GM18861 (cell line): Measurements from ENCODE around the gene ZZZ3.
"Not testable (repeated sequence)": the region's sequence is repeated elsewhere in the genome, so short reads cannot be mapped to it uniquely, and the experiment has no call there.

Source experiments
- ATAC-seq: cut with Tn5 transposase; IDR thresholded peaks from one replicate; pipeline ENCODE4 v1.9.1; 2021; ENCODE audit not compliant: unreplicated experiment

ZZZ3 gene

GRCh38 chr1:77671836-77672235 lies 10.6 kb downstream of the ZZZ3 start:
- no peak for ATAC-seq

DNA sequence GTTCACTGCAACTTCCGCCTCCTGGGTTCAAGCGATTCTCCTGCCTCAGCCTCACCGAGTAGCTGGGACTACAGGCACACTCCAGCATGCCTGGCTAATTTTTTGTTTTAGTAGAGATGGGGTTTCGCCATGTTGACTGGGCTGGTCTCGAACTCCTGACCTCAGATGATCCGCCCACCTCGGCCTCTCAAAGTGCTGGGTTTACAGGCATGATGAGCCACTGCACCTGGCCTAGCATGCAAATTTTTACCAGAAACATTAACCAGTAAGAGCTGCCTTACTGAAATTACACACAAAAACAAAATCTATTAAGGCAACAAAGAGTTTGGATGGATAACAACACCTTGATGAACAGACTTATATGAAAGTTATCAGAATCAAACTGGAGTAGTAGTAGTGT lies 12.1 kb downstream of the ZZZ3 start:
- ATAC-seq: no peak

DNA sequence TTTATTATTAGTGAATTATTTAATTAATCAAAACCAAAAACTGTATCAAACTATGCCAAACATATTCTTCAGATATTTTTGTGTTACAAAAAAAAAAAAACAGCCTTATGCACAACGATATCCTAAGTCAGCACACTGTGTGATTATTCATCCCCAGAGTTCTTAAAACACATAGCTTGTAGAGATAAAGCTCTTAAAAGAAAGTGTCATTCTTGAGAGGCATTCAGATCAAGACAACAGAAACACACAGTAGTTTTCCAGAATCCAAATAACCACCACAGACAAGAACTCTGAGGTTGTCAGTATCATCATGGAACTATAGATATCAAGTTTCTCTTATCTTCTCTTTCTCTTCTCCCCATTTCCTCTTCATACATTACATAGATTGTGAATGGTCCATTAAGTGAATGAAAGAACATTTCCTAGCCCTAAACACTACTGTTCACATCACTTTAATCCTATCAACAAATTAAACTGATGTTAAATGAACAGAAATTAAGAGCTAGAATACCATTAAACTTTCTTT lies 13.5 kb downstream of the ZZZ3 start:
- no peak for ATAC-seq

GRCh38 chr1:77664939-77665516 lies 17.4 kb downstream of the ZZZ3 start:
- ATAC-seq: no peak

DNA sequence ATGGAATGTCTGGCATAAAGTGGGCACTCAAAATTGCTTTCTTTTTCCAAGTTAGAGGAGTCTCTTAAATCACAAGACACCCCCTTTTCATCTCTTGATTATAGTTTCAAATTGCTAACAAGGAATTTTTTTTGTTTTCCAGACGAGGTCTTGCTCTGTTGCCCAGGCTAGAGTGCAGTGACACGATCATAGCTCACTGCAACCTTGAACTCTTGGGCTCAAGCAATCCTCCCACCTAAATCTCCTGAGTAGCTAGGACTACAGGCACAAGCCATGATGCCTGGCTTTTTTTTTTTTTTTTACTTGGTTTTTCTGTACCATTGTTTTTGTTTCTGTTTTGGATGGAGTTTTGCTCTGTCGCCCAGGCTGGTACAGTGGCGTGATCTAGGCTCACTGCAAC lies 20.8 kb downstream of the ZZZ3 start:
- no peak for ATAC-seq

GRCh38 chr1:77659879-77660593 lies 22.4 kb downstream of the ZZZ3 start:
- ATAC-seq: peak; percentile 52

GRCh38 chr1:77658271-77658670 lies 24.2 kb downstream of the ZZZ3 start:
- no peak for ATAC-seq

DNA sequence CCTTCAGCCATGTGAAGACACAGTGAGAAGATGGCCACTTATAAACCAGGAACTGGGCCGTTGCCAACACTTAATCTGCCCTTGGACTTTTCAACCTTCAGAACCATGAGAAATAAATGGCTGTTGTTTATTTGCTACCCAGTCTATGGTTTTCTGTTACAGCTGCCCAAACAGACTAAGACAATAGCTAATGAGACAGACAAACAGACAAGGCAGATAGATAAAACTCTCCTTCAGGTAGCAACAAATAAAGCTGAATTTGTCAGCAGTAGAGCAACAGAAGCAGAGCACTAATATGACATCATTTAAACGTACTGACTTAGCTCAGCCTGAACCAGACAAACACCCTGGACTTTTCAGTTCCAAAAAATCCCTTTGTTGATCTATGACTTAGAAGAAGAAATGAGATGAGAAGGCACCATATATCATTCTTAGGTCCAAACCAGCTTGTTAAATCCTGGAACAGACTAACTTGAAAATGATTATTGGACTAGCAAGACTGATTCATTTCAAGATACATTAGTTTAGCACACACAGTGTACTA lies 27.0 kb downstream of the ZZZ3 start:
- ATAC-seq: no peak

GRCh38 chr1:77652970-77653516 lies 29.4 kb downstream of the ZZZ3 start:
- no peak for ATAC-seq

DNA sequence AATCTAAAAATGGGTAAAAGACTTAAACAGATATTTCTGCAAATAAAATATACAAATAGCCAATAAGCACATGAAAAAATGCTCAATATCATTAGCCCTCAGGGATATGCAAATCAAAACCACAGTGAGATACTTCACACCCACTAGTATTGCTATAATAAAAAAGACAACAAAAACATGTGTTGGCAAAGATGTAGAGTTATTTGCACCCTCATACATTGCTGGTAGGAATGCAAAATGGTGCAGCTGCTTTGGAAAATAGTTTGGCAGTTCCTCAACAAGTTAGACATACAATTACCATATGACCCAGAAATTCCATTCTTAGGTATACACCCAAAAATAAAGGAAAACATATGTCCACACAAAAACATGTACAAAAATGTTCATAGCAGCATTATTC lies 30.2 kb downstream of the ZZZ3 start:
- no peak for ATAC-seq

GRCh38 chr1:77649127-77649526 lies 33.3 kb downstream of the ZZZ3 start:
- ATAC-seq: no peak

- ATAC-seq: not testable (repeated sequence)
Measured at GRCh38 chr1:77646224-77646623, 36.2 kb downstream of the ZZZ3 start.

DNA sequence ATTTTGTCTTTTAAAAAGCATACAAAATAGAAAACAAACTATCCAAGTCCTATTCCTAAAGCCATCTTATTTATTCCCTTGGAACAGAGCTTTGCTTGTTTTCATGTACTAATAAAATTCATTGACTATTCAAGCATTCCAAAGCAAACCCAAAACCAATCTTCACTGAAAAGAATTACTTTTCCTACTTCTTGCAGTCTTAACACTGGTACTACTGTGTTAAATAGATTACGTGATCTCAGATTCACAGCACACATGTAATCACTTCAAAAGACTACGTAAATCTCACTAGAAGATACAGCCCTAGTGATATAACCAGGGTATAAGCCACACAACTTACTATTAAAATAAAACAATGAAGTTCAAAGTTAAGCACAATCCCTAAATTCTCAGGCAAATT lies 39.0 kb downstream of the ZZZ3 start:
- no peak for ATAC-seq

DNA sequence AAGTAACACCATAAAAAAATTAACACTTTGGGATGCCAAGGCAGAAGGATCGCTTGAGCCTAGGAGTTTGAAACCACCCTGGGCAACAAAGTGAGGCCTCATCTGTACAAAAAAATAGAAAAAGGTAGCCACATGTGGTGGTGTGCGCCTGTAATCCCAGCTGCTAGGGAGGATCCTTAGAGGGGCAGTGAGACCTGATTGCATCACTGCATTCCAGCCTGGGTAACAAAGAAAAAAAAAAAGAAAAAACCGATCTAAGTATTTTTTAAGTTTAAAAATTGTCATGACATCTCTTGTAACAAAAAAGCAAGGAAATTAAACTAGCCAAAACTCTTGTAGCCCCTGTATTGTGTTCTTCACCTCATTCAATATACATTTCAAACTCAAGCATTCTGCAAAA lies 39.5 kb downstream of the ZZZ3 start:
- ATAC-seq: no peak

DNA sequence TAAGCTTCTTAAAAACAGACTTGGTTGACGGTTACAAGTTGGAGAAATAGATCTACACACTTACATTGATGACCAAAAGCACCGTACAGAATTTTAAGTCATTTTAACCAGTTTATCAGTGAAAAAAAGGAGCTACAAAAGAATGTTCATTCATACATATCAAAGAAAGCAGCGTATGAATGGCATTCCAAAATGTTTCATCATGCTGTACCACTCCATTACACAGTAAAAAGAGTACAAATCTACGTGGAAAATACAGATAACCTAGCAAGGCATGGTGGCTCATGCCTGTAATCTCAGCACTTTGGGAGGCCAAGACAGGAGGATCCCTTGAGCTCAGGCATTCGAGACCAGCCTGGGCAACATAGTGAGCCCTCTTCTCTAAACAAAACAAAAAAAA lies 40.3 kb downstream of the ZZZ3 start:
- no peak for ATAC-seq

DNA sequence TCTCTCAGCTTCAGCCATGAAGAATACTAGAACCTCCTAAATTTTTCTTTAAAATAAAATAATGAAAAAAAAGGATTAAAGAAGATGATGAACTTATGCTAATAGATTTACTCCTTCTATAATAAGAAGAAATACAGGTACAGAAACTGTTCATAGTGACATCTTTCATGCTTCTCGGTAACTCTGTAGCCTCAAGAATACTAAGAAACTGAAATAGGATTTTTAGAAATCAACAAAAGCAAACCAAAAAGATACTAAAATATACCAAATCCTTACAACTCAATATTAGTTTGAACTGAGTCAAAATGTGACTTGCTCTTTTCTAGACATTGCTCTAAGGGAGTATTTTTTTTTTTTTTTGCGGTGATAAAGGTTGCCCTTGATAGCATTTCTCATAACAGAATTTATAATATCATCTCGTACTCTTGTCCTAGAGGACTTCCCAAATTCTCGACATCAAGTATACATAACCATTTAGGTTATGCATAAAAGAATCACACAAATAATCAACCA lies 42.8 kb downstream of the ZZZ3 start:
- no peak for ATAC-seq

DNA sequence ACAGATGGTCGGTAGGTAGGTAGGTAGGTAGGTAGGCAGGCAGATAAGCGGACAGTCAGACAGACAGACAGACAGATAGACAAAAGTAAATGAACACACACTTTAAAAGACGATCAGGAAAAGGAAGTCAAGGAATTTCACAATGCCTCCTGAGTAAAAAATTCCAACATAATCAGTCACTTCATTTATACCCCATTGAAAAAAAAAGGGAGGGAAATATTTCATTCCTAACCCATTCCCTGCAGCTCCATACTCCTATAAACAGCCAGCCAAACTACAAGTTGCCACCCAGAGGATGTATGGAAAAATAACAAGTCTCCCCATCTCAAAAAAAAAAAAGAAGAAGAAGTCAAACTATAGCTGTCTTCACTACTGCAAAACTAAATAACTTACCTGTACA lies 43.4 kb downstream of the ZZZ3 start:
- ATAC-seq: no peak

DNA sequence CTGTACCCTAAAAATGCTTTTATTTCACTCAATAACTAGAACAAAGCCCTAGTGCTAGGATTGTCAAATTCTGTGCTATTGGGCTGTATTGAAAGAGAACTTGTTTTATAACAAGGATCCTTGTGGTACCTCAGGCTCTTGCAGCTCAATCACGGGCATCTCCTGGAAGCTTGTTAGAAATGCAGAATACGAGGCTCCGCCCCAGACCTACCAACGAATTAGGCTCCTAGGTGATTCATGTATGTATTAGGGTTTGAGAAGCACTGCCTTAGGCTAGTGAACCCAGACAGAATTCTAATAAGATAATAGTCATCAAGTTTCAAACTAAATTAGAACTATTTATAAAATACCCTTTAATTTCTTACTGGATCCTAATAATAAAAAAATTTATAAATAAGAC lies 45.6 kb downstream of the ZZZ3 start:
- ATAC-seq: no peak
